ENCODE data around the gene CYP8B1. TPM values are rescaled to one million over a fixed set of nuclear protein-coding genes. Genes with fewer than 3 reads are reported as not detected.

Gene CYP8B1
- total and polyA plus RNA-seq, 2 of the 8 experiments (the other 6 are each of a cell fraction or from before 2014, with no cell fraction given): not detected

- CTCF ChIA-PET (ENCODE audit: partially characterized antibody): interaction anchor here (0.9 to 3.4 kb wide), 6 partner anchors 9 to 88 kb away, joined by 3 to 34 read pairs (median 7); no protein-coding TSS in a partner anchor
- H3K36me3 ChIP-seq (ENCODE audit: control insufficient read depth in 2 of 4, insufficient read depth in 4 of 4, low read length in 3 of 4): no peaks in the 10 kb centered on the region
- H3K9me3 ChIP-seq (ENCODE audit: insufficient read depth in 2 of 2, low read depth in 1 of 2, low read length in 1 of 2): no peaks in the 10 kb centered on the region
- FAIRE-seq: no peak
- H3K79me1 ChIP-seq (ENCODE audit: low read depth, low read length): no peaks in the 10 kb centered on the region
- no peaks in the 10 kb centered on the region for H4K20me1 ChIP-seq (replicated peaks in 1 of 2; ENCODE audit: control insufficient read depth in 1 of 2, insufficient read depth in 2 of 2, low read length in 2 of 2)
- no peak overlapping the region for H2AK5ac ChIP-seq (ENCODE audit: low read depth, low read length)
- no peak overlapping the region for H2AFZ ChIP-seq (ENCODE audit: low read length)
- H3K4ac ChIP-seq (replicated peaks; ENCODE audit: insufficient read length, low read depth, low read length): no peak overlapping the region
- no peak overlapping the region for H3K56ac ChIP-seq (replicated peaks; ENCODE audit: insufficient read length, low read depth, low read length)
- no peak overlapping the region for H4K91ac ChIP-seq (replicated peaks; ENCODE audit: insufficient read length, low read length)
- WGBS, 2 experiments (ENCODE audit: extremely low coverage in 1 of 2, insufficient coverage in 1 of 2, insufficient read length in 1 of 2, insufficient replicate concordance in 2 of 2, low coverage in 1 of 2, low lambda C conversion rate in 2 of 2, missing lambda C conversion rate in 1 of 2): 100% methylated on average over 1 of the region's 1 CpG; no CpG with 5 or more reads in 1 of the 2 experiments
- H2BK15ac ChIP-seq (ENCODE audit: low read length): no peak overlapping the region
- no peak overlapping the region for H3K4me3 ChIP-seq (ENCODE audit: extremely low read depth in 1 of 4, insufficient read depth in 2 of 4, low read depth in 3 of 4, low read length in 4 of 4)
- H3K4me1 ChIP-seq (replicated peaks in 1 of 4; ENCODE audit: control insufficient read depth in 3 of 4, insufficient read depth in 4 of 4, low read length in 3 of 4): peaks cover 0 to 11% (median 4%) of the 10 kb centered on the region in 4 experiments; a peak in 6 of 7 replicates
- H3K27ac ChIP-seq (ENCODE audit: low read depth, low read length): no peak overlapping the region
- H3K23ac ChIP-seq (ENCODE audit: insufficient read length): no peak overlapping the region
- no peak overlapping the region for H2BK12ac ChIP-seq (ENCODE audit: low read depth, low read length)
- H3K4me2 ChIP-seq (ENCODE audit: insufficient read depth in 1 of 2, low read depth in 2 of 2, low read length in 2 of 2): no peak overlapping the region
- no peaks in the 10 kb centered on the region for H3K23me2 ChIP-seq (ENCODE audit: low read depth, low read length)
- POLR2A ChIA-PET (ENCODE audit: partially characterized antibody): no interaction called here
- no peaks in the 10 kb centered on the region for H3K27me3 ChIP-seq (replicated peaks in 1 of 4; ENCODE audit: control insufficient read depth in 3 of 4, extremely low read depth in 1 of 4, insufficient read depth in 3 of 4, low read length in 3 of 4)
- no peak overlapping the region for H3K9ac ChIP-seq (replicated peaks in 1 of 4; ENCODE audit: extremely low read depth in 1 of 4, low read depth in 3 of 4, low read length in 3 of 4)
- H3K18ac ChIP-seq (ENCODE audit: extremely low read depth, low read length): no peak overlapping the region
- no peak overlapping the region for H3K14ac ChIP-seq (ENCODE audit: insufficient read length)
- no peak for DNase-seq (ENCODE audit: low read depth in 1 of 2, low spot score in 2 of 2)
- H4K8ac ChIP-seq (ENCODE audit: extremely low read depth, insufficient read depth, low read length): no peak overlapping the region
- no peak overlapping the region for H2BK20ac ChIP-seq (ENCODE audit: low read length)
- no peak overlapping the region for H4K5ac ChIP-seq (ENCODE audit: insufficient read length, low read depth, low read length)
- H3K79me2 ChIP-seq (ENCODE audit: control insufficient read depth in 1 of 2, insufficient read depth in 2 of 2, low read length in 2 of 2): no peaks in the 10 kb centered on the region
- no peak overlapping the region for H2BK120ac ChIP-seq (replicated peaks; ENCODE audit: low read depth, low read length)
- H2BK5ac ChIP-seq (ENCODE audit: low read depth, low read length): no peak overlapping the region
- TF ChIP-seq MAFK (IDR thresholded peaks at IDR 0.05; ENCODE audit: low read depth, low read length) (no peak), SIN3A (conservative IDR thresholded peaks at IDR 0.05 in 1 of 2, IDR thresholded peaks at IDR 0.05 in 1 of 2; ENCODE audit: low read depth in 1 of 2, low read length in 2 of 2) (no peak), SP1 (IDR thresholded peaks at IDR 0.05; ENCODE audit: low read depth, low read length) (no peak), RFX5 (IDR thresholded peaks at IDR 0.05; ENCODE audit: borderline replicate concordance, low read depth, low read length) (no peak), GTF2F1 (IDR thresholded peaks at IDR 0.05; ENCODE audit: borderline replicate concordance, low read depth, low read length) (no peak), KDM1A (IDR thresholded peaks at IDR 0.05; ENCODE audit: borderline replicate concordance, low read length) (no peak), CBX8 (IDR thresholded peaks at IDR 0.05; ENCODE audit: borderline replicate concordance, low read depth, low read length) (no peak), CHD2 (IDR thresholded peaks at IDR 0.05; ENCODE audit: low read length) (no peak), CREB1 (IDR thresholded peaks at IDR 0.05) (no peak), SAP30 (IDR thresholded peaks at IDR 0.05; ENCODE audit: insufficient read depth, insufficient replicate concordance, low read length) (no peak), TCF12 (IDR thresholded peaks at IDR 0.05; ENCODE audit: low read depth, low read length) (no peak), SIRT6 (IDR thresholded peaks at IDR 0.05; ENCODE audit: low read length) (no peak), EZH2 (IDR thresholded peaks at IDR 0.05; ENCODE audit: low read depth, low read length, severe bottlenecking) (no peak)
- TF ChIP-seq, protein P1, sequence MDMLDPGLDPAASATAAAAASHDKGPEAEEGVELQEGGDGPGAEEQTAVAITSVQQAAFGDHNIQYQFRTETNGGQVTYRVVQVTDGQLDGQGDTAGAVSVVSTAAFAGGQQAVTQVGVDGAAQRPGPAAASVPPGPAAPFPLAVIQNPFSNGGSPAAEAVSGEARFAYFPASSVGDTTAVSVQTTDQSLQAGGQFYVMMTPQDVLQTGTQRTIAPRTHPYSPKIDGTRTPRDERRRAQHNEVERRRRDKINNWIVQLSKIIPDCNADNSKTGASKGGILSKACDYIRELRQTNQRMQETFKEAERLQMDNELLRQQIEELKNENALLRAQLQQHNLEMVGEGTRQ (IDR thresholded peaks at IDR 0.05; ENCODE audit: low read length): no peak
These were observed 34.3 kb downstream of the CYP8B1 start for GRCh38 chr3:42841332-42841731.

All from H1 (cell line).